NCI-H82 treated with DMSO at 0.1 percent for 48 hours (cell line): ENCODE results near the gene FBLN7.

ENCODE experiments used
- DNase-seq: peaks from one replicate; lab custom pipeline; 2025; ENCODE audit not compliant: unreplicated experiment; lab: John Stamatoyannopoulos, UW

The FBLN7 gene

GRCh38 chr2:112140205-112140802, 2.1 kb downstream of the FBLN7 start:
- DNase-seq, result no peak

GRCh38 chr2:112140899-112141625, 2.9 kb downstream of the FBLN7 start:
- DNase-seq, result no peak

- DNase-seq, result no peak
These were observed 3.4 kb downstream of the FBLN7 start for GRCh38 chr2:112141626-112142007.

- no peak for DNase-seq
These were observed 4.4 kb downstream of the FBLN7 start for GRCh38 chr2:112142525-112143078.

- no peak for DNase-seq
These were observed 5.0 kb downstream of the FBLN7 start for GRCh38 chr2:112143150-112143549.

- no peak for DNase-seq
These were observed 6.8 kb downstream of the FBLN7 start for GRCh38 chr2:112144966-112145365.

GRCh38 chr2:112147382-112148168, 9.4 kb downstream of the FBLN7 start:
- DNase-seq, result no peak

GRCh38 chr2:112148477-112148876, 10.3 kb downstream of the FBLN7 start:
- DNase-seq, result no peak

- DNase-seq, result no peak
These were observed 11.0 kb downstream of the FBLN7 start for GRCh38 chr2:112149194-112149593.

- DNase-seq, result no peak
These were observed 11.8 kb downstream of the FBLN7 start for GRCh38 chr2:112149866-112150435.

- DNase-seq, result no peak
These were observed 12.3 kb downstream of the FBLN7 start for GRCh38 chr2:112150447-112150846.

- no peak for DNase-seq
These were observed 12.7 kb downstream of the FBLN7 start for GRCh38 chr2:112150851-112151250.

- DNase-seq, result no peak
These were observed 13.1 kb downstream of the FBLN7 start for GRCh38 chr2:112151271-112151670.

GRCh38 chr2:112151701-112152440, 13.7 kb downstream of the FBLN7 start:
- DNase-seq, result no peak

GRCh38 chr2:112152476-112153178, 14.4 kb downstream of the FBLN7 start:
- no peak for DNase-seq

GRCh38 chr2:112153179-112153490, 14.9 kb downstream of the FBLN7 start:
- DNase-seq, result no peak

GRCh38 chr2:112153501-112153900, 15.3 kb downstream of the FBLN7 start:
- no peak for DNase-seq

GRCh38 chr2:112154246-112155117, 16.3 kb downstream of the FBLN7 start:
- DNase-seq, result no peak
